GM18870 (cell line): Measurements from ENCODE around the gene DPP9.
"Not testable (repeated sequence)": the region's sequence is repeated elsewhere in the genome, so short reads cannot be mapped to it uniquely, and the experiment has no call there.

Experiments used
- ATAC-seq: cut with Tn5 transposase; IDR thresholded peaks from one replicate; pipeline ENCODE4 v1.9.1; 2021; ENCODE audit warnings: moderate library complexity; ENCODE audit not compliant: unreplicated experiment

The DPP9 gene

GRCh38 chr19:4742723-4743646 lies 19.3 kb upstream of the DPP9 start:
- no peak for ATAC-seq

GRCh38 chr19:4740092-4740491 lies 16.4 kb upstream of the DPP9 start:
- ATAC-seq, result no peak

GRCh38 chr19:4738734-4739133 lies 15.1 kb upstream of the DPP9 start:
- ATAC-seq, result no peak

GRCh38 chr19:4737955-4738600 lies 14.4 kb upstream of the DPP9 start:
- ATAC-seq, result no peak

GRCh38 chr19:4733755-4734345 lies 10.2 kb upstream of the DPP9 start:
- ATAC-seq, result no peak

- no peak for ATAC-seq
Measured at GRCh38 chr19:4732680-4733114, 9.1 kb upstream of the DPP9 start.

- ATAC-seq, result no peak
Measured at GRCh38 chr19:4730740-4731171, 7.1 kb upstream of the DPP9 start.

- no peak for ATAC-seq
Measured at GRCh38 chr19:4728871-4729270, 5.2 kb upstream of the DPP9 start.

- ATAC-seq, result no peak
Measured at GRCh38 chr19:4722671-4723594, 709 bp downstream of the DPP9 start.

GRCh38 chr19:4721196-4721595 lies 2.4 kb downstream of the DPP9 start:
- ATAC-seq, result no peak

GRCh38 chr19:4720037-4720700 lies 3.5 kb downstream of the DPP9 start:
- ATAC-seq, result no peak

- ATAC-seq, result no peak
Measured at GRCh38 chr19:4719499-4719866, 4.2 kb downstream of the DPP9 start.

GRCh38 chr19:4717966-4718701 lies 5.5 kb downstream of the DPP9 start:
- no peak for ATAC-seq

GRCh38 chr19:4717191-4717965 lies 6.3 kb downstream of the DPP9 start:
- no peak for ATAC-seq

GRCh38 chr19:4715529-4716221 lies 8.0 kb downstream of the DPP9 start:
- ATAC-seq, result no peak

- not testable (repeated sequence) for ATAC-seq
Measured at GRCh38 chr19:4715178-4715528, 8.5 kb downstream of the DPP9 start.

- ATAC-seq, result no peak
Measured at GRCh38 chr19:4714016-4714415, 9.6 kb downstream of the DPP9 start.

GRCh38 chr19:4713384-4713951 lies 10.2 kb downstream of the DPP9 start:
- no peak for ATAC-seq
